Caco-2 (cell line): ENCODE measurements around the gene ARHGEF12. TPM values are rescaled to one million over a fixed set of nuclear protein-coding genes. Genes with fewer than 3 reads are reported as not detected.

Experiments
- BruUV-seq: library from RNA; stranded (reverse); fragments of 400-500 nt; replicated peaks from 2 replicates; lab custom pipeline; 2021; lab: Mats Ljungman, UMichigan
- CTCF ChIA-PET: fragments of 300-600 bp; sonication (Branson Sonifier 250); formaldehyde crosslinking; loops from one replicate; lab custom pipeline; 2022; ENCODE audit warnings: antibody characterized with exemption; lab: Charles Lee
- POLR2A ChIA-PET: fragments of 300-600 bp; sonication (Branson Sonifier 250); formaldehyde crosslinking; loops from one replicate; lab custom pipeline; 2022; ENCODE audit warnings: antibody characterized with exemption; lab: Charles Lee
- DNase-seq, 2 experiments: peaks; one replicate each; pipeline versions ENCODE4 v3.0.0 to v3.0.0-alpha.2; 2020 to 2022
- H3K27me3 ChIP-seq: replicated peaks from 2 replicates; pipeline ENCODE4 v1.6.0; 2011; ENCODE audit warnings: low read length; ENCODE audit not compliant: control insufficient read depth, insufficient read depth
- H3K36me3 ChIP-seq: 2 replicates; pipeline ENCODE4 v1.5.1; 2011; ENCODE audit warnings: low read length; ENCODE audit not compliant: control insufficient read depth, insufficient read depth
- H3K4me1 ChIP-seq: fragments of 250-450 bp; sonication (Bioruptor Pico); 2 replicates; pipeline ENCODE4 v1.5.1; 2020; ENCODE audit warnings: mild to moderate bottlenecking
- H3K4me3 ChIP-seq: 2 replicates; pipeline ENCODE4 v1.5.1; 2011; ENCODE audit warnings: low read depth, mild to moderate bottlenecking, control low read depth, low read length
- H3K9me3 ChIP-seq: fragments of 250-450 bp; sonication (Bioruptor Pico); 2 replicates; pipeline ENCODE4 v1.5.1; 2020; ENCODE audit warnings: mild to moderate bottlenecking, moderate library complexity
- H3K27ac Mint-ChIP-seq: one replicate; pipeline ENCODE4 v1.8.0; 2022; ENCODE audit warnings: mixed read lengths; ENCODE audit not compliant: unreplicated experiment
- H3K27me3 Mint-ChIP-seq: one replicate; pipeline ENCODE4 v1.8.0; 2022; ENCODE audit warnings: mixed read lengths; ENCODE audit not compliant: insufficient read depth, unreplicated experiment
- H3K36me3 Mint-ChIP-seq: one replicate; pipeline ENCODE4 v1.8.0; 2022; ENCODE audit warnings: mild to moderate bottlenecking, mixed read lengths; ENCODE audit not compliant: insufficient read depth, unreplicated experiment
- H3K4me1 Mint-ChIP-seq: one replicate; pipeline ENCODE4 v1.8.0; 2022; ENCODE audit warnings: low read depth, mixed read lengths; ENCODE audit not compliant: unreplicated experiment
- H3K4me3 Mint-ChIP-seq: one replicate; pipeline ENCODE4 v1.8.0; 2022; ENCODE audit warnings: mild to moderate bottlenecking, moderate library complexity, mixed read lengths; ENCODE audit not compliant: unreplicated experiment
- H3K9me3 Mint-ChIP-seq: one replicate; pipeline ENCODE4 v1.8.0; 2022; ENCODE audit warnings: mixed read lengths; ENCODE audit not compliant: unreplicated experiment
- CTCF ChIP-seq, 2 experiments: fragments of 200-600 bp in 1 of 2; IDR thresholded peaks; 1 replicate in 1 of 2; 2 replicates in 1 of 2; pipeline versions ENCODE4 v1.5.1 to v1.8.0; 2011 to 2022; ENCODE audit warnings: antibody characterized with exemption in 1 of 2, control low read depth in 1 of 2, inconsistent platforms in 1 of 2, low read depth in 1 of 2, low read length in 1 of 2, mild to moderate bottlenecking in 1 of 2, moderate library complexity in 1 of 2; ENCODE audit not compliant: insufficient read depth in 1 of 2, severe bottlenecking in 1 of 2, unreplicated experiment in 1 of 2
- intact Hi-C: fragments of 100-400 bp; cut with micrococcal nuclease; formaldehyde crosslinking; loops from one replicate; pipeline ENCODE4 v1.10.0; 2022; ENCODE audit not compliant: unreplicated experiment
- total RNA-seq: library from RNA; stranded (reverse); gene quantifications from 2 replicates; pipeline ENCODE4 v1.2.3, GENCODE V29; 2022

The ARHGEF12 gene
- total RNA-seq, 1 experiment from 2014 or later, result 89.3 TPM

DNA sequence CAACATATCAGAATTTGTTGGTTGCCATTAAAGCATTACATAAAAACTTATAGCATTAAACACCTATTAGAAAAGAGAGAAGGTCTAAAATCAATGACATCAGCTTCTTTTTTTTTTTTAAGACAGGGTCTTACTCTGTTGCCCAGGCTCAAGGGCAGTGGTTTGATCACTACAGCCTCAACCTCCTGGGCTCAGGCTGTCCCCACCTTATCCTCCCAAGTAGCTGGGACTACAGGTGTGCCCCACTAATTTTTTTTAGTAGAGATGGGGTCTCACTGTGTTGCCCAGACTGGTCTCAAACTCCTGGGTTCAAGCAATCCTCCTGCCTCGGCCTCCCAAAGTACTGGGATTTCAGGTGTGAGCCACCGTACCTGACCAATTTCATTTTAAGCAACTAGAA, 57.9 kb downstream of the ARHGEF12 start:
- peaks cover 6% of the 10 kb centered on the region for H3K36me3 Mint-ChIP-seq
- Histone ChIP-seq H3K4me1 (peaks cover 29% of the 10 kb centered on the region), H3K27me3 (no peaks in the 10 kb centered on the region), H3K36me3 (no peaks in the 10 kb centered on the region), H3K9me3 (0 out of 2 replicates have a peak, but pooled peaks cover 3% of the 10 kb centered on the region), H3K4me3 (no peak overlapping the region)
- H3K27ac Mint-ChIP-seq, result no peak overlapping the region
- ChIA-PET POLR2A (no interaction called here), CTCF (no interaction called here)
- DNase-seq, result no peak
- TF ChIP-seq CTCF (IDR thresholded peaks at IDR 0.05; ENCODE audit: insufficient read depth in 1 of 2, low read depth in 1 of 2, low read length in 1 of 2, severe bottlenecking in 1 of 2, unreplicated experiment in 1 of 2), result no peak
- intact Hi-C loops, result no loop called here
- H3K27me3 Mint-ChIP-seq, result no peaks in the 10 kb centered on the region
- H3K9me3 Mint-ChIP-seq, result peaks cover 42% of the 10 kb centered on the region
- H3K4me1 Mint-ChIP-seq, result peaks cover 50% of the 10 kb centered on the region
- no peak overlapping the region for H3K4me3 Mint-ChIP-seq
- no TSS peak for BruUV-seq

DNA sequence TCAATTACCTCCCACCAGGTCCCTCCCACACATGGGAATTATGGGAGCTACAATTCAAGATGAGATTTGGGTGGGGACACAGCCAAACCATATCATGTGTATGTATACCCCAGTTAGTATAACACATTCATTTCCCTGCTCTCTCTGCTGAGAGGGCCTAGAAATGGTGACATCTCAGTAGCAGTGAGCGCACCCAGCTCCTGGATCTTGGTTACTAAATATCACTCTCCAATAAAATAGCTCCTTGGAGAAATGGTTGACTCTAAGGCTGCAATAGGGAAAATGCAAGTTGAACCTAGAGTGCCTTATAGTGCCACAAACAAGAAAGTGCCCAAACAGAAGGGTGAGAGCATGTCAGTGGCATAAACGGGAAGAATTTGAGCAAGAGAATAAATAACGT, 59.6 kb downstream of the ARHGEF12 start:
- intact Hi-C loops, result no loop called here
- H3K27me3 ChIP-seq, result no peaks in the 10 kb centered on the region
- peaks cover 25% of the 10 kb centered on the region for H3K4me1 ChIP-seq
- H3K4me3 ChIP-seq, result no peak overlapping the region
- CTCF ChIA-PET, result no interaction called here
- H3K9me3 ChIP-seq, result no peaks in the 10 kb centered on the region
- no peak overlapping the region for H3K4me3 Mint-ChIP-seq
- no peak for DNase-seq
- no peaks in the 10 kb centered on the region for H3K27me3 Mint-ChIP-seq
- no peak overlapping the region for H3K27ac Mint-ChIP-seq
- peaks cover 32% of the 10 kb centered on the region for H3K9me3 Mint-ChIP-seq
- H3K4me1 Mint-ChIP-seq, result peaks cover 44% of the 10 kb centered on the region
- peaks cover 6% of the 10 kb centered on the region for H3K36me3 Mint-ChIP-seq
- BruUV-seq, result no TSS peak
- POLR2A ChIA-PET, result no interaction called here
- H3K36me3 ChIP-seq, result no peaks in the 10 kb centered on the region
- TF ChIP-seq CTCF (IDR thresholded peaks at IDR 0.05; ENCODE audit: insufficient read depth in 1 of 2, low read depth in 1 of 2, low read length in 1 of 2, severe bottlenecking in 1 of 2, unreplicated experiment in 1 of 2), result no peak

DNA sequence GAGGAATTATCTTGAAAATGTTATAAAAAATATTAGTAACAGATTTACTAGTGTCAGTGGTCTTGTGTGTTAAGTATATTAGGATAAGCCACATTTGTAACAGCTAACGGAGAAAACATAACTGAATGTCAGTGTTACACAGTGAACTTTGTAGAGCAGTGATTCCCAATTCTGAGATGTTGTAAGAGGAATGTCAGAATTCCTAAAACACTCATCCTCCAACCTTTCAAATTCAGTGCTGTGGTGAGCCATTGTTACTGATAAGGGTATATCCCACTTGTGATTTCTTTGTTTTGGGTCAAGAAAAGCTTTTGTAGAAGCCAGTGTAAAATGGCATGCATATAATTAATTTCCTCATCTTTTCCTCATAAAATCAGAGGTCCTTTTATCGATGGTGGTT, 61.9 kb downstream of the ARHGEF12 start:
- Histone ChIP-seq H3K36me3 (no peaks in the 10 kb centered on the region), H3K27me3 (no peaks in the 10 kb centered on the region), H3K4me3 (no peak overlapping the region), H3K9me3 (no peaks in the 10 kb centered on the region), H3K4me1 (peaks cover 16% of the 10 kb centered on the region)
- no peak overlapping the region for H3K4me3 Mint-ChIP-seq
- intact Hi-C loops, result no loop called here
- H3K4me1 Mint-ChIP-seq, result peaks cover 25% of the 10 kb centered on the region
- BruUV-seq, result no TSS peak
- H3K27me3 Mint-ChIP-seq, result no peaks in the 10 kb centered on the region
- TF ChIP-seq CTCF (IDR thresholded peaks at IDR 0.05; ENCODE audit: insufficient read depth in 1 of 2, low read depth in 1 of 2, low read length in 1 of 2, severe bottlenecking in 1 of 2, unreplicated experiment in 1 of 2), result no peak
- no peak for DNase-seq
- H3K9me3 Mint-ChIP-seq, result peaks cover 29% of the 10 kb centered on the region
- peaks cover 6% of the 10 kb centered on the region for H3K36me3 Mint-ChIP-seq
- ChIA-PET CTCF (no interaction called here), POLR2A (no interaction called here)
- no peak overlapping the region for H3K27ac Mint-ChIP-seq
